Endothelial cell of umbilical vein (primary cell): ENCODE data around the gene TARS1. TPM values are rescaled to one million over a fixed set of nuclear protein-coding genes. Genes with fewer than 3 reads are reported as not detected.

ENCODE experiments used
- BruUV-seq: library from RNA; stranded (reverse); fragments of 400-500 nt; replicated peaks from 2 replicates; lab custom pipeline; 2021; lab: Mats Ljungman, UMichigan
- CTCF ChIA-PET: fragments of 300-600, 350-600 bp; sonication (Branson Sonifier 250); formaldehyde crosslinking; loops from one replicate; lab custom pipeline; 2021; ENCODE audit warnings: antibody characterized with exemption, inconsistent platforms; lab: Charles Lee
- POLR2A ChIA-PET: fragments of 300-600, 350-600 bp; sonication (Branson Sonifier 250); formaldehyde crosslinking; loops from one replicate; lab custom pipeline; 2021; ENCODE audit warnings: antibody characterized with exemption, inconsistent platforms; lab: Charles Lee
- DNase-seq: peaks from one replicate; pipeline ENCODE4 v3.0.0-alpha.2; 2011; ENCODE audit warnings: low read depth, low spot score
- FAIRE-seq: peaks from 2 replicates; lab custom pipeline; 2011; peaks lifted over from hg19 to GRCh38; lab: Jason Lieb, UNC
- H2AFZ ChIP-seq: 2 replicates; pipeline ENCODE4 v1.6.0; 2012; ENCODE audit warnings: low read depth, low read length, control low read depth, inconsistent platforms
- H3K27ac ChIP-seq: 2 replicates; pipeline ENCODE4 v1.5.1; 2011; ENCODE audit warnings: low read depth, mild to moderate bottlenecking, control low read depth, low read length, moderate library complexity; ENCODE audit not compliant: insufficient read depth
- H3K27me3 ChIP-seq, 2 experiments: 2 replicates each; pipeline versions ENCODE4 v1.6.0 to v1.6.1; 2011; ENCODE audit warnings: low read length in 2 of 2, mixed read lengths in 1 of 2; ENCODE audit not compliant: control insufficient read depth in 2 of 2, insufficient read depth in 2 of 2
- H3K36me3 ChIP-seq, 2 experiments: 2 replicates in 1 of 2; 3 replicates in 1 of 2; pipeline ENCODE4 v1.5.1; 2011; ENCODE audit warnings: low read length in 2 of 2, mild to moderate bottlenecking in 1 of 2, moderate library complexity in 1 of 2; ENCODE audit not compliant: control insufficient read depth in 2 of 2, insufficient read depth in 2 of 2; ENCODE audit errors: extremely low read depth in 1 of 2
- H3K4me1 ChIP-seq: 3 replicates; pipeline ENCODE4 v1.5.1; 2011; ENCODE audit warnings: mild to moderate bottlenecking, low read length; ENCODE audit not compliant: control insufficient read depth, insufficient read depth; ENCODE audit errors: extremely low read depth
- H3K4me2 ChIP-seq: 2 replicates; pipeline ENCODE4 v1.6.1; 2011; ENCODE audit warnings: low read length, control low read depth, mixed read lengths; ENCODE audit not compliant: insufficient read depth
- H3K4me3 ChIP-seq, 3 experiments: fragments of 200-600 bp in 1 of 3; sonication (generic), shearing (Covaris generic) in 1 of 3; replicated peaks in 1 of 3; 2 replicates each; pipeline ENCODE4 v1.5.1; 2011 to 2016; ENCODE audit warnings: control low read depth in 3 of 3, low read length in 3 of 3, mild to moderate bottlenecking in 2 of 3, inconsistent platforms in 1 of 3, low read depth in 1 of 3, moderate library complexity in 1 of 3; ENCODE audit not compliant: insufficient read depth in 1 of 3
- H3K79me2 ChIP-seq: 2 replicates; pipeline ENCODE4 v1.6.0; 2012; ENCODE audit warnings: low read length, inconsistent platforms; ENCODE audit not compliant: control insufficient read depth, insufficient read depth
- H3K9ac ChIP-seq: replicated peaks from 2 replicates; pipeline ENCODE3; 2011; ENCODE audit warnings: low read length, control low read depth; ENCODE audit not compliant: insufficient read depth; ENCODE audit errors: extremely low read depth
- H3K9me1 ChIP-seq: replicated peaks from 3 replicates; pipeline ENCODE4 v1.6.0; 2011; ENCODE audit warnings: mild to moderate bottlenecking, low read length; ENCODE audit not compliant: control insufficient read depth, insufficient read depth; ENCODE audit errors: extremely low read depth
- H3K9me3 ChIP-seq: replicated peaks from 2 replicates; pipeline ENCODE4 v1.5.1; 2012; ENCODE audit warnings: low read length, inconsistent platforms; ENCODE audit not compliant: control insufficient read depth, insufficient read depth
- H4K20me1 ChIP-seq: replicated peaks from 2 replicates; pipeline ENCODE3; 2011; ENCODE audit warnings: mild to moderate bottlenecking, low read length; ENCODE audit not compliant: control insufficient read depth, insufficient read depth; ENCODE audit errors: extremely low read depth
- CTCF ChIP-seq, 2 donors: IDR thresholded peaks; 1 replicate in 1 of 2; 2 replicates in 1 of 2; pipeline ENCODE4 v1.5.1; 2011; ENCODE audit warnings: low read length in 2 of 2, mild to moderate bottlenecking in 2 of 2, moderate library complexity in 2 of 2, control low read depth in 1 of 2, inconsistent platforms in 1 of 2, low read depth in 1 of 2; ENCODE audit not compliant: insufficient read depth in 1 of 2; ENCODE audit errors: extremely low read depth in 1 of 2
- EZH2 ChIP-seq: IDR thresholded peaks from 2 replicates; pipeline ENCODE4 v1.6.1; 2012; ENCODE audit warnings: borderline replicate concordance, low read depth, mild to moderate bottlenecking, moderate library complexity, low read length, inconsistent platforms; ENCODE audit not compliant: severe bottlenecking
- FOS ChIP-seq: IDR thresholded peaks from 2 replicates; pipeline ENCODE4 v1.6.1; 2011; ENCODE audit warnings: mild to moderate bottlenecking, low read length, moderate library complexity, borderline replicate concordance; ENCODE audit not compliant: insufficient read depth
- GATA2 ChIP-seq: IDR thresholded peaks from 2 replicates; pipeline ENCODE4 v1.7.0; 2011; ENCODE audit warnings: low read depth, mild to moderate bottlenecking, moderate library complexity, mixed read lengths, low read length; ENCODE audit not compliant: insufficient read length, insufficient read depth
- JUN ChIP-seq: IDR thresholded peaks from 2 replicates; pipeline ENCODE4 v1.6.1; 2011; ENCODE audit warnings: borderline replicate concordance, low read depth; ENCODE audit not compliant: insufficient read length, insufficient read depth
- MAX ChIP-seq: IDR thresholded peaks from 2 replicates; pipeline ENCODE4 v1.6.1; 2011; ENCODE audit not compliant: insufficient read depth, insufficient read length
- MYC ChIP-seq: IDR thresholded peaks from one replicate; pipeline ENCODE4 v1.6.1; 2011; ENCODE audit warnings: mild to moderate bottlenecking, low read depth, low read length
- POLR2A ChIP-seq: IDR thresholded peaks from 2 replicates; pipeline ENCODE4 v1.6.1; 2012; ENCODE audit warnings: low read depth, mild to moderate bottlenecking, control low read depth, low read length
- POLR2AphosphoS5 ChIP-seq: IDR thresholded peaks from 2 replicates; pipeline ENCODE4 v1.6.1; 2012; ENCODE audit warnings: low read depth, mild to moderate bottlenecking, control low read depth, low read length, moderate library complexity; ENCODE audit not compliant: insufficient read depth
- dilution Hi-C: fragments of 300-500 bp; cut with MboI; formaldehyde crosslinking; loops from one replicate; pipeline ENCODE4 v1.15.0; 2019; ENCODE audit warnings: low sequenced_read_pairs; ENCODE audit not compliant: extremely low pct_ligation_motif_present
- intact Hi-C: fragments of 100-400 bp; cut with micrococcal nuclease; formaldehyde crosslinking; loops from one replicate; pipeline ENCODE4 v1.10.0; 2022
- polyA plus RNA-seq, 4 experiments: library from polyadenylated mRNA; depleted of rRNA in 3 of 4; stranded (reverse) in 3 of 4; unstranded in 1 of 4; fragments of >200 nt; gene quantifications; 2 replicates each; pipeline versions ENCODE4 v1.2.1 to v1.2.3, GENCODE V29; 2011 to 2012; ENCODE audit warnings: missing spikeins in 1 of 4
- total RNA-seq: library from RNA; stranded (reverse); gene quantifications from 2 replicates; pipeline ENCODE4 v1.2.3, GENCODE V29; 2021

The TARS1 gene
- total and polyA plus RNA-seq, 2 donors (not counting 3 experiments of a cell fraction or from before 2014, with no cell fraction given), result 39.1 to 175 TPM

GRCh38 chr5:33444542-33444941, 3.8 kb downstream of the TARS1 start:
- Histone ChIP-seq H3K27me3 (no peaks in the 10 kb centered on the region), H4K20me1 (no peaks in the 10 kb centered on the region), H3K9ac (no peak overlapping the region), H3K4me2 (no peak overlapping the region), H3K27ac (no peak overlapping the region), H3K4me1 (peaks cover 16% of the 10 kb centered on the region), H3K4me3 (no peak overlapping the region), H2AFZ (no peak overlapping the region), H3K36me3 (peaks cover 6 to 14% of the 10 kb centered on the region in 2 experiments), H3K9me3 (no peaks in the 10 kb centered on the region), H3K79me2 (peaks cover 83% of the 10 kb centered on the region), H3K9me1 (no peaks in the 10 kb centered on the region)
- dilution Hi-C loops (no loop called here), intact Hi-C loops (loop anchor here (5.0 kb wide), 3 partner anchors 122 to 1992 kb away; no protein-coding TSS in a partner anchor)
- no TSS peak for BruUV-seq
- FAIRE-seq (no peak), DNase-seq (no peak)
- no peak for TF ChIP-seq POLR2A
- TF ChIP-seq CTCF (IDR thresholded peaks at IDR 0.05; ENCODE audit: extremely low read depth in 1 of 2, insufficient read depth in 1 of 2, low read depth in 1 of 2, low read length in 2 of 2), result no peak
- TF ChIP-seq POLR2AphosphoS5, result no peak
- TF ChIP-seq MAX, result no peak
- TF ChIP-seq FOS, result no peak
- TF ChIP-seq MYC, result no peak
- TF ChIP-seq GATA2, result no peak
- TF ChIP-seq EZH2, result no peak
- no peak for TF ChIP-seq JUN
- CTCF ChIA-PET, result no interaction called here
- POLR2A ChIA-PET, result no interaction called here
